ENCODE data around the gene TBATA. TPM values are rescaled to one million over a fixed set of nuclear protein-coding genes. Genes with fewer than 3 reads are reported as not detected.
A peak's percentile ranks its signal among the peaks of the same experiment; 100 is the strongest.

Gene TBATA
- total and polyA plus RNA-seq, 11 donors, result not detected

- Histone ChIP-seq H3K27me3 (no peaks in the 10 kb centered on the region), H3K9me3 (no peaks in the 10 kb centered on the region), H3K27ac (no peak overlapping the region), H3K4me3 (no peak overlapping the region), H3K4me1 (peaks cover 0 to 18% (median 0%) of the 10 kb centered on the region in 12 donors), H3K36me3 (no peaks in the 10 kb centered on the region)
- 89 to 96% (median 93%) methylated on average over 7 to 10 of the region's 10 CpGs for WGBS, 4 donors
- ATAC-seq (no peak), DNase-seq (no peak)
- no peak for TF ChIP-seq CTCF (IDR thresholded peaks at IDR 0.05)
- no peak for TF ChIP-seq POLR2A (IDR thresholded peaks at IDR 0.05)
- intact Hi-C loops (cut with DNase I), result no loop called here
Measured at GRCh38 chr10:70726909-70727495, 58.2 kb downstream of the TBATA start.

GRCh38 chr10:70723771-70724170 lies 61.4 kb downstream of the TBATA start:
- peak in 1 of 5 donors; percentile 31 for DNase-seq
- H3K9me3 ChIP-seq, result no peaks in the 10 kb centered on the region
- intact Hi-C loops (cut with DNase I), result no loop called here
- no peaks in the 10 kb centered on the region for H3K36me3 ChIP-seq
- no peaks in the 10 kb centered on the region for H3K27me3 ChIP-seq
- peaks cover 0 to 12% (median 0%) of the 10 kb centered on the region in 12 donors for H3K4me1 ChIP-seq
- no peak for ATAC-seq
- H3K4me3 ChIP-seq, result no peak overlapping the region
- TF ChIP-seq CTCF (IDR thresholded peaks at IDR 0.05) (no peak), POLR2A (IDR thresholded peaks at IDR 0.05) (no peak)
- H3K27ac ChIP-seq, result no peak overlapping the region
- WGBS, 4 donors, result 88 to 99% (median 98%) methylated on average over 3 of the region's 3 CpGs

GRCh38 chr10:70722820-70723424 lies 62.3 kb downstream of the TBATA start:
- intact Hi-C loops (cut with DNase I), result no loop called here
- Histone ChIP-seq H3K27me3 (no peaks in the 10 kb centered on the region), H3K4me3 (no peak overlapping the region), H3K4me1 (peaks cover 0 to 7% (median 0%) of the 10 kb centered on the region in 12 donors), H3K9me3 (no peaks in the 10 kb centered on the region), H3K36me3 (no peaks in the 10 kb centered on the region), H3K27ac (no peak overlapping the region)
- 95 to 98% (median 96%) methylated on average over 4 of the region's 4 CpGs for WGBS, 4 donors
- TF ChIP-seq CTCF (IDR thresholded peaks at IDR 0.05) (no peak), POLR2A (IDR thresholded peaks at IDR 0.05) (no peak)
- no peak for ATAC-seq
- DNase-seq, result no peak

Other genes starting within 250 kb of the TBATA start
- 10 to 100 TPM in 1 of 9 donors, 1 to 10 TPM in 4, under 1 TPM in 4; 0.50 to 19.4 (median 1.4) TPM for gene PRF1, start 182.6 kb downstream of the TBATA start, total RNA-seq
- gene PRF1, start 182.6 kb downstream of the TBATA start, polyA plus RNA-seq, result 1 to 10 TPM in 1 of 2 donors, under 1 TPM in 1; 0.68 to 1.0 TPM
- 1 to 10 TPM in 2 of 9 donors, under 1 TPM in 6, not detected in 1; 0.16 to 3.8 (median 0.47) TPM for gene ADAMTS14, start 112.9 kb downstream of the TBATA start, total RNA-seq
- gene ADAMTS14, start 112.9 kb downstream of the TBATA start, polyA plus RNA-seq, result under 1 TPM; 0.11 to 0.30 TPM
- gene SGPL1, start 30.6 kb upstream of the TBATA start, total RNA-seq, result 10 to 100 TPM in 8 of 9 donors, 1 to 10 TPM in 1; 9.0 to 32.3 (median 12.2) TPM
- gene SGPL1, start 30.6 kb upstream of the TBATA start, polyA plus RNA-seq, result 10 to 100 TPM in 1 of 2 donors, 1 to 10 TPM in 1; 2.9 to 11.4 TPM
- gene PCBD1, start 103.2 kb upstream of the TBATA start, total RNA-seq, result 100 to 1,000 TPM; 112 to 189 (median 144) TPM
- 100 to 1,000 TPM; 103 to 177 TPM for gene PCBD1, start 103.2 kb upstream of the TBATA start, polyA plus RNA-seq

Data from heart left ventricle (tissue), 16 donors.